CD14-positive monocyte (primary cell): ENCODE measurements around the gene DGUOK. TPM values are rescaled to one million over a fixed set of nuclear protein-coding genes. Genes with fewer than 3 reads are reported as not detected.

Experiments
- DNase-seq, 3 donors: peaks; one replicate each; pipeline ENCODE4 v3.0.0-alpha.2; 2011 to 2022
- H2AFZ ChIP-seq: 2 replicates; pipeline ENCODE4 v1.6.0; 2012; ENCODE audit warnings: mild to moderate bottlenecking, low read depth, low read length, inconsistent platforms; ENCODE audit not compliant: insufficient read depth, poor library complexity, severe bottlenecking
- H3K27ac ChIP-seq, 2 donors: 1 replicate in 1 of 2; 2 replicates in 1 of 2; pipeline ENCODE4 v1.5.1; 2012 to 2013; ENCODE audit warnings: low read length in 2 of 2, control low read depth in 1 of 2, inconsistent platforms in 1 of 2, low read depth in 1 of 2, mild to moderate bottlenecking in 1 of 2
- H3K27me3 ChIP-seq, 2 donors: one replicate each; pipeline versions ENCODE4 v1.6.0 to v1.6.1; 2011 to 2013; ENCODE audit warnings: low read length in 2 of 2; ENCODE audit not compliant: control insufficient read depth in 2 of 2, insufficient read depth in 2 of 2
- H3K36me3 ChIP-seq, 2 donors: replicated peaks in 1 of 2; 1 replicate in 1 of 2; 2 replicates in 1 of 2; pipeline versions ENCODE4 v1.5.1 to v1.6.1; 2012 to 2013; ENCODE audit warnings: low read length in 2 of 2, control low read depth in 1 of 2, inconsistent platforms in 1 of 2, mild to moderate bottlenecking in 1 of 2; ENCODE audit not compliant: insufficient read depth in 2 of 2, control insufficient read depth in 1 of 2
- H3K4me1 ChIP-seq, 2 donors: 1 replicate in 1 of 2; 2 replicates in 1 of 2; pipeline versions ENCODE4 v1.5.1 to v1.6.1; 2012 to 2013; ENCODE audit warnings: low read length in 2 of 2, control low read depth in 1 of 2, inconsistent platforms in 1 of 2, mild to moderate bottlenecking in 1 of 2, moderate library complexity in 1 of 2; ENCODE audit not compliant: insufficient read depth in 2 of 2, control insufficient read depth in 1 of 2
- H3K4me2 ChIP-seq: replicated peaks from 2 replicates; pipeline ENCODE3; 2012; ENCODE audit warnings: low read length, moderate library complexity, mild to moderate bottlenecking; ENCODE audit not compliant: poor library complexity, severe bottlenecking; ENCODE audit errors: extremely low read depth
- H3K4me3 ChIP-seq, 3 experiments: fragments of 200-600 bp in 1 of 3; sonication (generic) in 1 of 3; replicated peaks in 1 of 3; 1 replicate in 2 of 3; 2 replicates in 1 of 3; pipeline ENCODE4 v1.5.1; 2011 to 2013; ENCODE audit warnings: low read length in 3 of 3, mild to moderate bottlenecking in 3 of 3, control low read depth in 2 of 3, low read depth in 2 of 3, inconsistent platforms in 1 of 3, moderate library complexity in 1 of 3
- H3K79me2 ChIP-seq: 2 replicates; pipeline ENCODE4 v1.6.0; 2012; ENCODE audit warnings: mild to moderate bottlenecking, control low read depth, inconsistent platforms, low read length, moderate library complexity; ENCODE audit not compliant: insufficient read depth
- H3K9ac ChIP-seq: 2 replicates; pipeline ENCODE4 v1.6.0; 2017; ENCODE audit warnings: low read length, mild to moderate bottlenecking; ENCODE audit not compliant: insufficient read depth, poor library complexity, severe bottlenecking
- H3K9me3 ChIP-seq, 2 donors: replicated peaks in 1 of 2; 1 replicate in 1 of 2; 2 replicates in 1 of 2; pipeline versions ENCODE4 v1.5.1 to v1.6.1; 2012 to 2013; ENCODE audit warnings: low read length in 2 of 2, control low read depth in 1 of 2; ENCODE audit not compliant: control insufficient read depth in 1 of 2, insufficient read depth in 1 of 2
- H4K20me1 ChIP-seq: 2 replicates; pipeline ENCODE4 v1.6.0; 2012; ENCODE audit warnings: mild to moderate bottlenecking, low read length, control low read depth, moderate library complexity; ENCODE audit not compliant: insufficient read depth
- H3K27ac Mint-ChIP-seq, 7 donors: one replicate each; pipeline ENCODE4 v1.8.0; 2020; ENCODE audit warnings: mild to moderate bottlenecking in 7 of 7, mixed read lengths in 7 of 7, moderate library complexity in 6 of 7, inconsistent platforms in 2 of 7
- H3K27me3 Mint-ChIP-seq, 3 donors: one replicate each; pipeline ENCODE4 v1.8.0; 2021 to 2022; ENCODE audit warnings: low read depth in 3 of 3, mild to moderate bottlenecking in 3 of 3, mixed read lengths in 3 of 3, moderate library complexity in 3 of 3, inconsistent platforms in 1 of 3
- H3K36me3 Mint-ChIP-seq, 2 donors: one replicate each; pipeline ENCODE4 v1.8.0; 2020; ENCODE audit warnings: mixed read lengths in 2 of 2, inconsistent platforms in 1 of 2, mild to moderate bottlenecking in 1 of 2
- H3K4me1 Mint-ChIP-seq: one replicate; pipeline ENCODE4 v1.8.0; 2020; ENCODE audit warnings: mild to moderate bottlenecking, mixed read lengths
- H3K4me3 Mint-ChIP-seq, 2 donors: one replicate each; pipeline ENCODE4 v1.8.0; 2020; ENCODE audit warnings: mild to moderate bottlenecking in 2 of 2, mixed read lengths in 2 of 2, moderate library complexity in 1 of 2
- H3K9me3 Mint-ChIP-seq, 7 donors: one replicate each; pipeline ENCODE4 v1.8.0; 2020 to 2022; ENCODE audit warnings: mixed read lengths in 7 of 7, mild to moderate bottlenecking in 6 of 7, moderate library complexity in 6 of 7, inconsistent platforms in 2 of 7
- WGBS: methylation state at CpG from one replicate; pipeline ENCODE4 v1.1.5; 2013; ENCODE audit warnings: missing lambda C conversion rate; ENCODE audit not compliant: insufficient coverage; 5-methylcytosine and 5-hydroxymethylcytosine counted together
- intact Hi-C, 2 donors: fragments of 100-400 bp; cut with micrococcal nuclease; formaldehyde crosslinking; loops; one replicate each; pipeline versions ENCODE4 v1.15.0 to v1.15.1; 2023
- polyA plus RNA-seq, 3 donors: library from polyadenylated mRNA; depleted of rRNA in 1 of 3; unstranded in 2 of 3; stranded (reverse) in 1 of 3; fragments of 300-500 nt in 2 of 3; fragments of >200 nt in 1 of 3; fragmentation: Illumina TruSeq in 2 of 3; gene quantifications; 1 replicate in 2 of 3; 2 replicates in 1 of 3; pipeline ENCODE4 v1.2.3, GENCODE V29; 2012 to 2021
- TF ChIP-seq, protein P1 (sequence below): fragments of 200-600 bp; IDR thresholded peaks from one replicate; pipeline ENCODE4 v1.8.0; 2022; ENCODE audit warnings: antibody characterized with exemption, mild to moderate bottlenecking

The DGUOK gene
- polyA plus RNA-seq, 3 donors: 62.9 to 129 (median 123) TPM

GRCh38 chr2:73907840-73908452 lies 18.7 kb upstream of the DGUOK start:
- intact Hi-C loops: no loop called here
- Mint-ChIP-seq H3K27me3 (peaks cover 0 to 2% (median 0%) of the 10 kb centered on the region in 3 donors), H3K4me1 (peaks cover 15% of the 10 kb centered on the region), H3K9me3 (no peaks in the 10 kb centered on the region), H3K36me3 (no peaks in the 10 kb centered on the region), H3K4me3 (no peak overlapping the region), H3K27ac (peak overlapping the region in 2 of 7 donors; percentile 82)
- Histone ChIP-seq H3K79me2 (no peaks in the 10 kb centered on the region), H3K9ac (no peak overlapping the region), H3K27me3 (no peaks in the 10 kb centered on the region), H3K4me2 (no peak overlapping the region), H3K4me3 (no peak overlapping the region), H3K36me3 (no peaks in the 10 kb centered on the region), H3K4me1 (peaks cover 13 to 14% of the 10 kb centered on the region in 2 donors), H4K20me1 (no peaks in the 10 kb centered on the region), H3K9me3 (no peaks in the 10 kb centered on the region), H2AFZ (peak overlapping the region; percentile 37), H3K27ac (peak overlapping the region in 1 of 2 donors; percentile 41)
- DNase-seq: peak in 2 of 3 donors; percentile 28 to 47
- TF ChIP-seq, protein P1, sequence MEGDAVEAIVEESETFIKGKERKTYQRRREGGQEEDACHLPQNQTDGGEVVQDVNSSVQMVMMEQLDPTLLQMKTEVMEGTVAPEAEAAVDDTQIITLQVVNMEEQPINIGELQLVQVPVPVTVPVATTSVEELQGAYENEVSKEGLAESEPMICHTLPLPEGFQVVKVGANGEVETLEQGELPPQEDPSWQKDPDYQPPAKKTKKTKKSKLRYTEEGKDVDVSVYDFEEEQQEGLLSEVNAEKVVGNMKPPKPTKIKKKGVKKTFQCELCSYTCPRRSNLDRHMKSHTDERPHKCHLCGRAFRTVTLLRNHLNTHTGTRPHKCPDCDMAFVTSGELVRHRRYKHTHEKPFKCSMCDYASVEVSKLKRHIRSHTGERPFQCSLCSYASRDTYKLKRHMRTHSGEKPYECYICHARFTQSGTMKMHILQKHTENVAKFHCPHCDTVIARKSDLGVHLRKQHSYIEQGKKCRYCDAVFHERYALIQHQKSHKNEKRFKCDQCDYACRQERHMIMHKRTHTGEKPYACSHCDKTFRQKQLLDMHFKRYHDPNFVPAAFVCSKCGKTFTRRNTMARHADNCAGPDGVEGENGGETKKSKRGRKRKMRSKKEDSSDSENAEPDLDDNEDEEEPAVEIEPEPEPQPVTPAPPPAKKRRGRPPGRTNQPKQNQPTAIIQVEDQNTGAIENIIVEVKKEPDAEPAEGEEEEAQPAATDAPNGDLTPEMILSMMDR: peak; percentile 7
- WGBS: 100% methylated on average over 2 of the region's 5 CpGs

- peaks cover 13 to 14% of the 10 kb centered on the region in 2 donors for H3K4me1 ChIP-seq
- TF ChIP-seq, protein P1: no peak
- H4K20me1 ChIP-seq: no peaks in the 10 kb centered on the region
- no peak overlapping the region for H3K4me2 ChIP-seq
- Mint-ChIP-seq H3K9me3 (no peaks in the 10 kb centered on the region), H3K4me1 (peaks cover 15% of the 10 kb centered on the region), H3K27me3 (peaks cover 0 to 2% (median 0%) of the 10 kb centered on the region in 3 donors), H3K36me3 (no peaks in the 10 kb centered on the region), H3K27ac (no peak overlapping the region), H3K4me3 (no peak overlapping the region)
- intact Hi-C loops: no loop called here
- H2AFZ ChIP-seq: no peak overlapping the region
- no peak overlapping the region for H3K4me3 ChIP-seq
- no peak overlapping the region for H3K27ac ChIP-seq
- H3K9ac ChIP-seq: no peak overlapping the region
- WGBS: 96% methylated on average over 6 of the region's 10 CpGs
- H3K79me2 ChIP-seq: no peaks in the 10 kb centered on the region
- no peak for DNase-seq
- no peaks in the 10 kb centered on the region for H3K9me3 ChIP-seq
- H3K36me3 ChIP-seq: no peaks in the 10 kb centered on the region
- no peaks in the 10 kb centered on the region for H3K27me3 ChIP-seq
Observed at GRCh38 chr2:73908689-73909652, 17.7 kb upstream of the DGUOK start.
